MCF 10A (cell line): ENCODE results near the gene MRPL32. TPM values are rescaled to one million over a fixed set of nuclear protein-coding genes. Genes with fewer than 3 reads are reported as not detected.

ENCODE experiments used
- BruUV-seq: library from RNA; stranded (reverse); fragments of 400-500 nt; replicated peaks from 2 replicates; lab custom pipeline; 2021; lab: Mats Ljungman, UMichigan
- CTCF ChIA-PET: fragments of 300-600 bp; sonication (Branson Sonifier 250); formaldehyde crosslinking; extraction: SDS; loops from one replicate; lab custom pipeline; 2021; ENCODE audit warnings: antibody characterized with exemption, inconsistent platforms; lab: Yijun Ruan, JAX
- POLR2A ChIA-PET: fragments of 300-600, 350-650 bp; sonication (Branson Sonifier 250); formaldehyde crosslinking; extraction: SDS; loops from one replicate; lab custom pipeline; 2020; ENCODE audit warnings: antibody characterized with exemption, inconsistent platforms; lab: Yijun Ruan, JAX
- DNase-seq: peaks from one replicate; pipeline ENCODE4 v3.0.0-alpha.2; 2018; ENCODE audit not compliant: unreplicated experiment
- H3K27ac Mint-ChIP-seq: one replicate; pipeline ENCODE4 v1.8.0; 2022; ENCODE audit warnings: mild to moderate bottlenecking, low read depth, mixed read lengths; ENCODE audit not compliant: unreplicated experiment
- H3K27me3 Mint-ChIP-seq: one replicate; pipeline ENCODE4 v1.8.0; 2022; ENCODE audit warnings: mixed read lengths; ENCODE audit not compliant: insufficient read depth, unreplicated experiment
- H3K36me3 Mint-ChIP-seq: one replicate; pipeline ENCODE4 v1.8.0; 2022; ENCODE audit warnings: mild to moderate bottlenecking, moderate library complexity, mixed read lengths; ENCODE audit not compliant: insufficient read depth, unreplicated experiment
- H3K4me1 Mint-ChIP-seq: one replicate; pipeline ENCODE4 v1.8.0; 2022; ENCODE audit warnings: mixed read lengths; ENCODE audit not compliant: insufficient read depth, unreplicated experiment
- H3K4me3 Mint-ChIP-seq: one replicate; pipeline ENCODE4 v1.8.0; 2022; ENCODE audit warnings: mild to moderate bottlenecking, moderate library complexity, mixed read lengths; ENCODE audit not compliant: unreplicated experiment
- H3K9me3 Mint-ChIP-seq: one replicate; pipeline ENCODE4 v1.8.0; 2022; ENCODE audit warnings: mixed read lengths; ENCODE audit not compliant: unreplicated experiment
- CTCF ChIP-seq: fragments of 200-600 bp; IDR thresholded peaks from one replicate; pipeline ENCODE4 v1.8.0; 2022; ENCODE audit warnings: antibody characterized with exemption, mild to moderate bottlenecking; ENCODE audit not compliant: unreplicated experiment
- intact Hi-C: fragments of 100-400 bp; cut with micrococcal nuclease; formaldehyde crosslinking; loops from 2 replicates; pipeline ENCODE4 v1.14.1; 2022
- total RNA-seq: library from RNA; stranded (reverse); gene quantifications from 2 replicates; pipeline ENCODE4 v1.2.3, GENCODE V29; 2022

MRPL32 gene
- total RNA-seq, 1 experiment from 2014 or later: 82.0 TPM

DNA sequence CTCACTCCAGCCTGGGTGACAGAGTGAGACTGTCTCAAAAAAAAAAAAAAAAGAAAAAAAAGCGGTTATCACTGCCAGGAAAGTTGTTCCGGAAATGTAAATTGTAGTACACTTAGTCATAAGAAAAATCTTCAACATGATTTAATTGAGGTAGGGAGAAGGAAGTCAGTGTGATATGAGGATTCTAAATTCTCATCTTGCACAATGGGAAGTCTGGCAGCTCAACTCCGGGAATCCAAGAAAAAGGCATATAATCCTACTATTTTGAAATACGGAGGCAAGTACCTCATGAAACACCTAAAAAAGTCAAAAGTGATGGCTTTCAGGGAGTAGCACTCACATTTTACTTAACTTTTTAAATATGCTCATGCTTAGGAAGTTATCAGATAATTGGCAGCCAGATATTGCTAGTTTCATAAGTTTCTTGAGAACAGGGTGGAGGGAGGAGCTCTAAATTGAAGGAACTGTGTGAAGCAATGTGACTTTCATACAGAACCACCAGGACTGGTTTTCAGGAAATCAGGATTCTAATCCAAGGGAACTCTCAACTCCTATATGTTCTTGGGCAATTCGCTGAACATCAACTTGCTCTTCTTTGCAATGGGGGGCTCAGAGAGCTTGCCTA is 17.6 kb upstream of the MRPL32 start:
- BruUV-seq: no TSS peak
- intact Hi-C loops: no loop called here
- Mint-ChIP-seq H3K36me3 (peaks cover 58% of the 10 kb centered on the region), H3K27me3 (no peaks in the 10 kb centered on the region), H3K4me1 (peaks cover 46% of the 10 kb centered on the region), H3K4me3 (peak overlapping the region; percentile 33), H3K27ac (peak overlapping the region; percentile 83), H3K9me3 (no peaks in the 10 kb centered on the region)
- no peak for TF ChIP-seq CTCF
- ChIA-PET CTCF (interaction anchor here (0.6 kb wide), 2 partner anchors 10 to 12 kb away, joined by 3 read pairs; no protein-coding TSS in a partner anchor), POLR2A (interaction anchor here (0.6 to 13.5 kb wide), 7 partner anchors 10 to 978 kb away, joined by 3 to 200 read pairs (median 4); partner anchors contain the start of genes MRPL32 and PSMA2)
- DNase-seq: peak; percentile 73

- DNase-seq: no peak
- no TSS peak for BruUV-seq
- peak overlapping the region; percentile 83 for H3K27ac Mint-ChIP-seq
- intact Hi-C loops: no loop called here
- no peak for TF ChIP-seq CTCF
- ChIA-PET CTCF (interaction anchor here (0.6 kb wide), 2 partner anchors 9 to 18 kb away, joined by 3 read pairs; no protein-coding TSS in a partner anchor), POLR2A (interaction anchor here (3.4 to 13.5 kb wide), 2 partner anchors 9 to 15 kb away, joined by 14 to 200 read pairs; partner anchors contain the start of genes MRPL32 and PSMA2)
- no peaks in the 10 kb centered on the region for H3K27me3 Mint-ChIP-seq
- H3K9me3 Mint-ChIP-seq: no peaks in the 10 kb centered on the region
- H3K36me3 Mint-ChIP-seq: peaks cover 63% of the 10 kb centered on the region
- H3K4me1 Mint-ChIP-seq: peaks cover 46% of the 10 kb centered on the region
- no peak overlapping the region for H3K4me3 Mint-ChIP-seq
Observed at GRCh38 chr7:42915356-42915755, 16.8 kb upstream of the MRPL32 start.

- no TSS peak for BruUV-seq
- no peak for DNase-seq
- Mint-ChIP-seq H3K4me3 (no peak overlapping the region), H3K27ac (no peak overlapping the region), H3K36me3 (peaks cover 99% of the 10 kb centered on the region), H3K4me1 (peaks cover 12% of the 10 kb centered on the region), H3K9me3 (no peaks in the 10 kb centered on the region), H3K27me3 (no peaks in the 10 kb centered on the region)
- POLR2A ChIA-PET: interaction anchor here (1.5 to 13.5 kb wide), 2 partner anchors 9 kb away, joined by 10 to 200 read pairs; partner anchors contain the start of genes C7orf25, MRPL32 and PSMA2
- intact Hi-C loops: no loop called here
- no peak for TF ChIP-seq CTCF
- CTCF ChIA-PET: interaction anchor here (0.6 to 1.1 kb wide), 3 partner anchors 19 to 534 kb away, joined by 3 read pairs; no protein-coding TSS in a partner anchor
Observed at GRCh38 chr7:42922017-42922753, 10.0 kb upstream of the MRPL32 start.
